Ovary (tissue), 3 donors: Measurements from ENCODE around the gene LGALS3.

Source experiments
- EP300 ChIP-seq: sonication (generic); formaldehyde crosslinking; IDR thresholded peaks from one replicate; pipeline ENCODE4 v1.6.1; 2017; ENCODE audit warnings: antibody characterized with exemption
- TF ChIP-seq, protein P1 (sequence below), 3 donors: fragments of 450-650 bp in 2 of 3; fragments of 200-600 bp in 1 of 3; IDR thresholded peaks; one replicate each; pipeline versions ENCODE4 v1.5.1 to v1.8.0; 2016 to 2022; ENCODE audit warnings: antibody characterized with exemption in 3 of 3, mild to moderate bottlenecking in 1 of 3
- donor health status: DM: no; HTN: no; CAD: no.

DNA sequence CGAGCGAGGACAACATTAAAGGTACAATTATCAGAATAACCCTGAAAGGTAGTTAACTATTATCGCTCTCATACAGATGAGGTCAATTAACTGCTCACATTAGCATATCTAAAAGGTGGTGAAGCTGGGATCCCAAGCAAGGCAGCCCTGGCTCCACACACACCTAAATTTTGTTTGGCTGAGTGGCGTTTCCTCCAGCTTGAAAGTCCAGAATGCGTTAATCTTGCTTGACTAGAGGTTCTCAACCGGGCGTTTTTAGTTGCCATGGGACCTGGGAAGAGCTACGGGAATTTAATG is 61.8 kb downstream of the LGALS3 start:
- TF ChIP-seq EP300: no peak
- TF ChIP-seq, protein P1, sequence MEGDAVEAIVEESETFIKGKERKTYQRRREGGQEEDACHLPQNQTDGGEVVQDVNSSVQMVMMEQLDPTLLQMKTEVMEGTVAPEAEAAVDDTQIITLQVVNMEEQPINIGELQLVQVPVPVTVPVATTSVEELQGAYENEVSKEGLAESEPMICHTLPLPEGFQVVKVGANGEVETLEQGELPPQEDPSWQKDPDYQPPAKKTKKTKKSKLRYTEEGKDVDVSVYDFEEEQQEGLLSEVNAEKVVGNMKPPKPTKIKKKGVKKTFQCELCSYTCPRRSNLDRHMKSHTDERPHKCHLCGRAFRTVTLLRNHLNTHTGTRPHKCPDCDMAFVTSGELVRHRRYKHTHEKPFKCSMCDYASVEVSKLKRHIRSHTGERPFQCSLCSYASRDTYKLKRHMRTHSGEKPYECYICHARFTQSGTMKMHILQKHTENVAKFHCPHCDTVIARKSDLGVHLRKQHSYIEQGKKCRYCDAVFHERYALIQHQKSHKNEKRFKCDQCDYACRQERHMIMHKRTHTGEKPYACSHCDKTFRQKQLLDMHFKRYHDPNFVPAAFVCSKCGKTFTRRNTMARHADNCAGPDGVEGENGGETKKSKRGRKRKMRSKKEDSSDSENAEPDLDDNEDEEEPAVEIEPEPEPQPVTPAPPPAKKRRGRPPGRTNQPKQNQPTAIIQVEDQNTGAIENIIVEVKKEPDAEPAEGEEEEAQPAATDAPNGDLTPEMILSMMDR (IDR thresholded peaks at IDR 0.05): no peak
